OCI-LY7 (cell line): Measurements from ENCODE around the gene ERP27. TPM values are rescaled to one million over a fixed set of nuclear protein-coding genes. Genes with fewer than 3 reads are reported as not detected.
A peak's percentile ranks its signal among the peaks of the same experiment; 100 is the strongest.

Experiments used
- BruUV-seq: library from RNA; stranded (reverse); fragments of 400-500 nt; replicated peaks from 2 replicates; lab custom pipeline; 2021; lab: Mats Ljungman, UMichigan
- CTCF ChIA-PET: fragments of 300-600 bp; sonication (Branson Sonifier 250); formaldehyde crosslinking; loops from one replicate; lab custom pipeline; 2022; ENCODE audit warnings: antibody characterized with exemption; ENCODE audit not compliant: unreplicated experiment; lab: Charles Lee
- POLR2A ChIA-PET: fragments of 300-600 bp; sonication (Branson Sonifier 250); formaldehyde crosslinking; loops from one replicate; lab custom pipeline; 2022; ENCODE audit warnings: antibody characterized with exemption; lab: Charles Lee
- DNase-seq: peaks from one replicate; pipeline ENCODE4 v3.0.0-alpha.2; 2015; ENCODE audit warnings: low spot score
- H2AFZ ChIP-seq: fragments of 200-600 bp; sonication (generic), shearing (Covaris generic); 2 replicates; pipeline ENCODE4 v1.6.1; 2014; ENCODE audit warnings: mild to moderate bottlenecking, antibody characterized with exemption, low read length, moderate library complexity
- H3K27ac ChIP-seq: fragments of 200-600 bp; sonication (generic); 2 replicates; pipeline ENCODE4 v1.5.1; 2014; ENCODE audit warnings: mixed run types, low read depth, mild to moderate bottlenecking, moderate library complexity, low read length, inconsistent platforms; ENCODE audit not compliant: poor library complexity, severe bottlenecking
- H3K36me3 ChIP-seq: fragments of 200-600 bp; sonication (generic); 2 replicates; pipeline ENCODE4 v1.6.1; 2014; ENCODE audit warnings: mild to moderate bottlenecking, antibody characterized with exemption, low read length, moderate library complexity, mixed read lengths; ENCODE audit not compliant: insufficient read depth
- H3K4me1 ChIP-seq: fragments of 200-600 bp; sonication (generic); 2 replicates; pipeline ENCODE4 v1.5.1; 2014; ENCODE audit warnings: mild to moderate bottlenecking, low read length; ENCODE audit not compliant: insufficient read depth, poor library complexity, severe bottlenecking
- H3K4me2 ChIP-seq: fragments of 200-600 bp; sonication (generic); 2 replicates; pipeline ENCODE4 v1.6.1; 2014; ENCODE audit warnings: mild to moderate bottlenecking, low read length
- H3K4me3 ChIP-seq: fragments of 200-600 bp; sonication (generic); 2 replicates; pipeline ENCODE4 v1.5.1; 2014; ENCODE audit warnings: mild to moderate bottlenecking, low read depth, low read length; ENCODE audit not compliant: poor library complexity, severe bottlenecking
- H3K79me2 ChIP-seq: fragments of 200-600 bp; sonication (generic); 2 replicates; pipeline ENCODE4 v1.6.1; 2016; ENCODE audit warnings: low read depth, mild to moderate bottlenecking, low read length, moderate library complexity, mixed read lengths; ENCODE audit not compliant: insufficient read depth
- H3K9me2 ChIP-seq: fragments of 200-600 bp; sonication (generic); 2 replicates; pipeline ENCODE4 v1.6.1; 2016; ENCODE audit warnings: mild to moderate bottlenecking, low read length, mixed read lengths; ENCODE audit not compliant: insufficient read depth
- H3K9me3 ChIP-seq: fragments of 200-600 bp; sonication (generic); 2 replicates; pipeline ENCODE4 v1.6.1; 2014; ENCODE audit warnings: mild to moderate bottlenecking, mixed run types, low read length, mixed read lengths
- H4K20me1 ChIP-seq: fragments of 200-600 bp; sonication (generic); 2 replicates; pipeline ENCODE4 v1.6.1; 2014; ENCODE audit warnings: mild to moderate bottlenecking, antibody characterized with exemption, low read length, moderate library complexity, mixed read lengths; ENCODE audit not compliant: insufficient read depth
- CTCF ChIP-seq: fragments of 200-600 bp; sonication (generic); conservative IDR thresholded peaks from 2 replicates; pipeline ENCODE4 v1.5.1; 2014; ENCODE audit warnings: mild to moderate bottlenecking, antibody characterized with exemption, low read length, moderate library complexity, mixed read lengths
- EZH2phosphoT487 ChIP-seq: fragments of 200-600 bp; sonication (generic); IDR thresholded peaks from 2 replicates; pipeline ENCODE4 v1.6.1; 2018; ENCODE audit warnings: low read depth, borderline replicate concordance, mild to moderate bottlenecking, mixed run types, antibody characterized with exemption, low read length, moderate library complexity, mixed read lengths
- intact Hi-C: fragments of 100-400 bp; cut with micrococcal nuclease; formaldehyde crosslinking; loops from one replicate; pipeline ENCODE4 v1.10.0; 2022; ENCODE audit not compliant: unreplicated experiment
- total RNA-seq, 2 experiments: library from RNA; depleted of rRNA in 1 of 2; stranded (reverse); fragments of >200 nt in 1 of 2; shearing (Covaris generic) in 1 of 2; gene quantifications; 2 replicates each; pipeline ENCODE4 v1.2.3, GENCODE V29; 2014 to 2022

ERP27 gene
- total RNA-seq, 2 experiments from 2014 or later: 1.7 to 1.9 TPM

GRCh38 chr12:14921218-14921617, 17.1 kb downstream of the ERP27 start:
- H3K79me2 ChIP-seq: no peaks in the 10 kb centered on the region
- H4K20me1 ChIP-seq: no peaks in the 10 kb centered on the region
- no peak overlapping the region for H3K4me3 ChIP-seq
- 0 out of 2 replicates have a peak overlapping the region, but pooled peaks have one; percentile 59 for H2AFZ ChIP-seq
- no peaks in the 10 kb centered on the region for H3K9me2 ChIP-seq
- BruUV-seq: no TSS peak
- H3K4me1 ChIP-seq: peaks cover 11% of the 10 kb centered on the region
- intact Hi-C loops: no loop called here
- H3K27ac ChIP-seq: no peak overlapping the region
- TF ChIP-seq CTCF (no peak), EZH2phosphoT487 (no peak)
- ChIA-PET POLR2A (interaction anchor here (0.7 to 1.1 kb wide), 2 partner anchors 9 to 73 kb away, joined by 3 read pairs; no protein-coding TSS in a partner anchor), CTCF (interaction anchor here (0.9 kb wide), 1 partner anchor 65 kb away, joined by 3 read pairs; no protein-coding TSS in a partner anchor)
- no peaks in the 10 kb centered on the region for H3K9me3 ChIP-seq
- peak overlapping the region; percentile 10; the same call in 1 of the 2 replicates for H3K4me2 ChIP-seq
- no peak for DNase-seq
- H3K36me3 ChIP-seq: peaks cover 16% of the 10 kb centered on the region; the same call in 1 of the 2 replicates

- H3K27ac ChIP-seq: no peak overlapping the region
- DNase-seq: no peak
- H3K9me3 ChIP-seq: no peaks in the 10 kb centered on the region
- no peaks in the 10 kb centered on the region for H3K9me2 ChIP-seq
- peaks cover 11% of the 10 kb centered on the region for H3K4me1 ChIP-seq
- CTCF ChIA-PET: interaction anchor here (0.9 kb wide), 1 partner anchor 65 kb away, joined by 3 read pairs; no protein-coding TSS in a partner anchor
- TF ChIP-seq EZH2phosphoT487: no peak
- TF ChIP-seq CTCF: no peak
- no peaks in the 10 kb centered on the region for H3K79me2 ChIP-seq
- no peaks in the 10 kb centered on the region for H4K20me1 ChIP-seq
- no peak overlapping the region for H3K4me3 ChIP-seq
- 0 out of 2 replicates have a peak overlapping the region, but pooled peaks have one; percentile 59 for H2AFZ ChIP-seq
- POLR2A ChIA-PET: interaction anchor here (0.9 to 1.1 kb wide), 2 partner anchors 8 to 73 kb away, joined by 3 to 4 read pairs; no protein-coding TSS in a partner anchor
- H3K36me3 ChIP-seq: peaks cover 16% of the 10 kb centered on the region; the same call in 1 of the 2 replicates
- intact Hi-C loops: no loop called here
- no TSS peak for BruUV-seq
- peak overlapping the region; percentile 10; the same call in 1 of the 2 replicates for H3K4me2 ChIP-seq
These were observed 17.7 kb downstream of the ERP27 start for GRCh38 chr12:14920475-14921126.

GRCh38 chr12:14919455-14919854, 18.9 kb downstream of the ERP27 start:
- no peaks in the 10 kb centered on the region for H3K9me2 ChIP-seq
- ChIA-PET POLR2A (no interaction called here), CTCF (no interaction called here)

More at GRCh38 chr12:14919455-14919854, 18.9 kb downstream of the ERP27 start:
- no peak overlapping the region for H3K4me2 ChIP-seq
- H3K4me3 ChIP-seq: no peak overlapping the region
- no TSS peak for BruUV-seq
- intact Hi-C loops: no loop called here
- H3K9me3 ChIP-seq: no peaks in the 10 kb centered on the region
- no peak for DNase-seq
- no peaks in the 10 kb centered on the region for H4K20me1 ChIP-seq
- H3K4me1 ChIP-seq: peaks cover 11% of the 10 kb centered on the region
- H3K79me2 ChIP-seq: no peaks in the 10 kb centered on the region
- H2AFZ ChIP-seq: no peak overlapping the region
- peaks cover 17% of the 10 kb centered on the region; the same call in 1 of the 2 replicates for H3K36me3 ChIP-seq
- TF ChIP-seq EZH2phosphoT487: no peak
- no peak for TF ChIP-seq CTCF
- H3K27ac ChIP-seq: no peak overlapping the region
